Adrenal gland (tissue), 5 donors: Measurements from ENCODE around the gene SLC10A3.

ENCODE experiments used
- CTCF ChIP-seq, 6 experiments: fragments of 450-650 bp in 4 of 6; fragments of 200-600 bp in 2 of 6; sonication (generic) in 1 of 6; IDR thresholded peaks; 1 replicate in 5 of 6; 2 replicates in 1 of 6; pipeline versions ENCODE4 v1.5.1 to v1.8.0; 2016 to 2021; ENCODE audit warnings: antibody characterized with exemption in 6 of 6, mild to moderate bottlenecking in 2 of 6, moderate library complexity in 1 of 6
- POLR2A ChIP-seq, 2 donors: fragments of 450-650 bp; IDR thresholded peaks; one replicate each; pipeline ENCODE4 v1.6.1; 2017; ENCODE audit warnings: antibody characterized with exemption in 2 of 2, mild to moderate bottlenecking in 2 of 2, moderate library complexity in 1 of 2
- donor health status: DM: no; HTN: no; CAD: no.

DNA sequence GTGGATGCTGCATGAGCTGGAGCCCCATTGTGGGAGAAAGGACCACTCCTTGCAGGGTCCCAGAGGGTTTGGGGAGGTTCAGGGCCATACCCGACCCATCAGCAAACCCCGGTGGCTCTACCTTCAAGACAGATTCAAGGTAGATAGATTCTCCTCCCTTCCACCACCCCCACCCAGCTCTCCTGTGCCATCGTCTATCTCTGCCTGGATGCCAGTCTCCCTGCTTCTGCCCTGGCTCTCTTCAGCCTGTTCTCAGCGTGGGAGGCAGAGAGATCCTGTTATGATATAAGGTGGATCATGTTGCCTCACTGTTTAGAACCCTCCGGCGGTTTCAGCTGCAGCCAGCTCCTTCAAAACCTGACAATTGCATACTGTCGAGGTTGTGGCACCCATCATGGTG is 16.7 kb downstream of the SLC10A3 start:
- no peak for TF ChIP-seq CTCF (IDR thresholded peaks at IDR 0.05)
- TF ChIP-seq POLR2A (IDR thresholded peaks at IDR 0.05) = no peak
